Medulla oblongata (tissue), 1 donor: ENCODE measurements around the gene PDXK.
A peak's percentile ranks its signal among the peaks of the same experiment; 100 is the strongest.

Experiments
- DNase-seq: peaks from one replicate; pipeline ENCODE4 v3.0.0-alpha.2; 2015; ENCODE audit errors: extremely low spot score

Gene PDXK

DNA sequence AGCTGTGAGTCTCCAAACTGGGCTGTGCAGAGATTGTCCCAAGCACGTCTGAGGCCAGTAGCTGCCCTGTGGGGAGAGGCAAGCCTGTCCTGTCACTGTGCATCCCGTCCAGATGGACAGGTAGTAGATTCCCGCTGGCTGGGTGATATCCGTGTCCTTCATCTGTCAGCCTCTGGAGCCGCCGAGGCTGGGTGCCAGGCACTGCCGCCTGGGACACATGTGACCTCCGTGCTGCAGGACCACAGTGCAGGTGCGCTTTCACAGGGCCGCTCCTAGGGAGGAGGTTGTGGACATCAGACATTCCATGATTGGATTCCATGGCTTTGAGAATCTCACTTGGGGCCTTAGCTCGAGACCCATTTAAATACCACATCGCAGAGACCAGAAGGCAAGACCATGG lies 4.7 kb downstream of the PDXK start:
- no peak for DNase-seq

- no peak for DNase-seq
These were observed 8.0 kb downstream of the PDXK start for GRCh38 chr21:43726686-43727518.

- peak; percentile 56 for DNase-seq
These were observed 8.7 kb downstream of the PDXK start for GRCh38 chr21:43727519-43728153.

DNA sequence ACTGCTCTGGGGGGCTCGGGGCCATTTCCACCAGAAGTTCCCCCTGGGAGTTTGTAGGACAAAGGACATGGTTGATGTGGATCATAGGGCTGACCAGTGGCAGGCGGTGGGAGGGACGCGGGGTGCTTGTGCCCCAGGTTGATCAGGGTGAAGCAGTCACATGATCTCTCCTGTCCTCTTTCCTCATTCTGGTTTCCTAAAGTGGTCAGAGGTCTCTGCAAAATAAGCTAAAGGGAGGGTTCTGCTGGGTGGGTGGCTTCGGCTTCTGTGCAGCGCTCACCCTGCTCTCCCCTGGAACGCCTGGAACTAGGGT lies 9.2 kb downstream of the PDXK start:
- no peak for DNase-seq

- DNase-seq = peak; percentile 94
These were observed 9.8 kb downstream of the PDXK start for GRCh38 chr21:43728467-43729390.

DNA sequence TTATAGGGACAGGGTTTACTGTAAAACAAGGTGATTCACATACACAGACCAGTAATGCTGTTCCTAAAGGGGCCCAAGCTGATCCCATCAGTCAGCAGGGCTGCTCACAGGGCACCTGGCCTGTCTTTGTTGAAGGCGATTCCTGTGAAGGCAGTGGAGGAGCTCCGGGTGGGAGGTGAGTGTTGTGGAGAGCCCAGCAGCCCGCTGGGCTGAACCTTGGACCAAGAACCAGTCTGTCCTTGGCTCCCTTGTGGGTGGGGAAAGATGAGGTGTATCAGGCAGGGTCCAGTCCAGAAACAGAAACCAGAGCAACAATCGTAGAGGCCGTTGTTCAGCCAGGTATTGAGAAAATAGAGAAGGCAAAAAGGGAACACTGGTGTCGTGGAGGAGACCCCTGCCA lies 12.5 kb downstream of the PDXK start:
- no peak for DNase-seq

DNA sequence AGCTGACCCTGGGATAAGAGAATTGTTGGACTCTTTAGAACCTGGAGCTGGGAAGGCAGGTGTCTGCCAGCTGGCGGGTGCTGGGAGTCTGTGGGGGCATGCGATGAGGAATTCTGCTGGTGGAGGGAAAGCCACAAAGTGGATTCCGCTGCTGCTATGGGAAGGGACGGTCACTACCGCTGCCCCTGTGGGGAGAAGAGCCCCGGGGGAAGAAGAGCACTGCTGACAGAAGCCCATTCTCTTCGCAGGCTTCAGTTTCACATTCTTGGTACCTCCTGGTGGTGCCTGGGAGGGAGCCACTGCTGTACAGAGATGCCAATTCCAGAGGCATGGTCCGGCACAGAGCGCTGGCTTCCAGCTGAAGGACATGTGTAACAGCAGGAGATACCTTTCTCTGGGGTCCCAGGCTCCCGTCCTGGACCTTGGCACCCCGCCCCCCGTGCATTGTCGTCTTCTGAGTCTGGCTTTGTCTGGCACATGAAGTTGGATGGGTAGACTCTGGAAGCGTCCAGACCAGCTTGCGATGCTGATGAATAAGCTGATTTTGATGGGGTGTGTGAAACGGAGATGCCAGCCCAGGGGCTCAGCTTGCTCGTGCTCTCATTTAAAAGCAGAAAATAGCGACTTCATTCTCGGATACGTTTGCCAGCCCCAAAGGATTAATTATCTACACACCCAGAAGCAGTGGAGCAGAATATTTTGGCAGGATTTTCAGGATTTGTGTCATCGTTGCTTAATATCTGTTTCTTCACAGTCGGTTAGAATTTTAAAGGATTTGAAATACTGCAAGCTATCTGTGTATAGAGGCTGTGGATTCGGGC lies 13.2 kb downstream of the PDXK start:
- peak; percentile 63 for DNase-seq

DNA sequence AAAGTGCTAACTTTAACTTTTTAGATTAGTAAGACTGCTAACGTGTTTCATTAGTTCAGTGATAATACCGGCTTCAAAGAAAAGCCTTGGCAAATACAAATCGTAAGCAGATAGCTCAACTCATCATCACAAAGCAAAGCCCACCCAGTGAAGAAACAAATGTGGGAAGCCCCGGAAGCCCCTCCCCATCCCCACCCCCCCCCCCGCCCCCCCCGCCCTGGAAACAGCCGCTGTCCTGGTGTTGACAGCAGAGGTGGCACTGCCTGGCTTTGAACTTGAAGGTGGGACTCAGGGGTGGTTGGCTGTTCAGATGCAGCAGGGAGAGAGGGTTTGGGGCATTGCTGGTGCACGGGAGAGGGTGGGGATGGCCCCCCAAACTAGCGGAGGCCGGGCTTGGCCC lies 14.1 kb downstream of the PDXK start:
- no peak for DNase-seq

DNA sequence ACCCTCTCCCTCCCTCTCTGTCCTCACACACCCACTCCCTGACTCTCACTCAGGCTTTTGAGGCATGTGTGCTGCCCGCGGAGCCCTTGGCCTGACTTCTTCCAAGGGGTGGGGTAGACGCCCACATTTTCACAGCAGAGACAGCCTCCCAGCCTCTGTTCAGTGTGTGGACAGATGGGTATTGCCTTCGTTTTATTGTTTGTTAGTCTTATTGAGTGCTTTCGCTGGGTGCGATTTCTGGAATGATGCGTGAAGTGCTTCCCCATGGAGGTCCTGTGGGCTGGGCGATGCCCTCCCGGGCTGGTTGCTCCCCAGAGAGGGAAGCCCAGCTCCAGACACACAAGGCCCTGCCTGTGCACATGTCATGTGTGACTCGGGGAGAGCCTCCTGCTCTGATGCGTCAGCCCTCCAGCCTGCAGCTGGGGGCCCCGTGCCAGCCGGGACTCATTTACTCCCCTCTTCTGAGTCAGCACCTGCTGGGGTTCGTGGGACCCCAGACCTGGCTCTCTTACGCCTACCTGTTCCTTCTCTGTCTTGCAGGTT lies 14.7 kb downstream of the PDXK start:
- DNase-seq = peak; percentile 44

GRCh38 chr21:43734131-43734927 lies 15.4 kb downstream of the PDXK start:
- no peak for DNase-seq

DNA sequence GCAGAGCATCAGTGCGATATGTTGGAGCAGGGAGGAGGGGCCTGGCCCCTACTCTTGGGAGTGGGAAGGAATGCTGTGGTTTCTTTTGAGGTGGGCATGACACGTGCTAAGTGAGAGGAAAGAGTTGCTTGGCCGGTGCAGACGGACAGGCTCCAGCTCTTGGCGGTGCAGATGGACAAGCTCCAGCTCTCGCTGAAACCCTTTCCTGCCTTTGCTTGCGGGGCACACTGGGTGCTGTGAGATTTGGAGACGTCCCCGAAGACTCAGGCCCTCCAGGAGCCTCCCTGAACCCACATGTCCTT lies 15.9 kb downstream of the PDXK start:
- no peak for DNase-seq

GRCh38 chr21:43735236-43736091 lies 16.5 kb downstream of the PDXK start:
- no peak for DNase-seq

DNA sequence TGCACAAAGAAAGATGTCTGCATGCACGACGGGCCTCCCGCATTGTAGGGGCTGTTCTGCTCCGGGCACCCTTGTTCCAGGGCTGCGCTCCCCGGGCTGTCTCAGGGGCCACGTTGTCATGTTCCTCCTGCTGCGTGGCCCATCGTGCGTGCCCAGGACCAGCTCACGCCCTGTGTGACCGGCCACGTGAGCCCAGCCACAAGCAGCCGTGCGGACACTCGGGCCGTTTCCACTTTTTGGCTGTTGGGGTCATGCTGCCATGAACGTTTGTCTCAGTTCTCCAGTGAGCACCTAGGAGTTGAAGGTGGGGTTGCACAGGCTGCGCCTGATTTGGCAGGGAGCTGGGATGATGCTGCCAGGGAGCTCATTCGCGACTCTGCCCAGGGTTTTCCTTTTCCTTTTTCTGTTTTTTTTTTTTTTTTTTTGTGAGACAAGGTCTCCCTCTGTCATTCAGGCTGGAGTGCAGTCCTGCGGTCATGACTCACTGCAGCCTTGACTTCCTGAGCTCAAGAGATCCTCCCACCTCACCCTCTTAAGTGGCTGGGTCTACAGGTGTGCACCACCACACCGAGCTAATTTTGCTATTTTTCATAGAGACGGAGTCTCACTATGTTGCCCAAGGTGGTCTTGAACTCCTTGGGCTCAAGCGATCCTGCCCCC lies 17.4 kb downstream of the PDXK start:
- DNase-seq = no peak

DNA sequence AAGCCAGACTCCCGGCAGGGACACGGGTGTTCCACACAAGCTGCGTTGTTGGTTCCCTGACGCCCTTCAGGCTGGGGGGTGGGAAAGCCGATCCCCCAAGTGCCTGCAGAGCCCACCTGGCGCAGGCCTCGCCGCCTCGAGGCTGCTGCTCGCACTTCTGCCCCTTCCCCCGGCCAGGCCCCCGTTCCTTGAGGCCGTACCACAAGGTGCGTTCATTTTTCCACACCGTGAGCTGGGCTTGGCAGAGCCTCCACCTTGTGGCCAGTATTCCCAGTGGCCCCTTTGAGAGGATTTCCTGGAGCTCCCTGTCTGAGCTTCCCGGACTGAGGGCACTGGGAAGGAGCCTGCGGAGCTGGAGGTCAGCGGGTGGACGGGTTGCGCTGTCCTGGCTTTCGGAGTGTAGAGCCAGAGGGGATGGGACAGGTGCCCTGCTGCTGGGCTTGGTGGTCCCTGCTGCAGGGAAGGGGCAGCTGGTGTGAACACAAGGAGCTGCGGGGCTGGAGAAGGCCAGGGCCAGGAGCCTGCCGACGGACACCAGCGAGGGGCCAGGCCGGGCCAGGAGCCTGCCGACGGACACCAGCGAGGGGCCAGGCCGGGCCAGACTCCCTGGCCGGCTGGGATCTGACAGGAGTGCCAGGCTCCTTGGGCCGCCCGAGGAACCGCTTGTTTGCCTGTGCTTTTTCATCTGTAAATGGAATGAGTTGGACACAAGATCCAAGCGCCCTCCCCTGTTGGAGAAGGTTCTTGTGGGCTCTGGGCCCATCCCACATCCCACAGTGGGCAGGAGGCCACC lies 18.4 kb downstream of the PDXK start:
- DNase-seq = no peak

- DNase-seq = no peak
These were observed 20.9 kb downstream of the PDXK start for GRCh38 chr21:43739621-43740435.

DNA sequence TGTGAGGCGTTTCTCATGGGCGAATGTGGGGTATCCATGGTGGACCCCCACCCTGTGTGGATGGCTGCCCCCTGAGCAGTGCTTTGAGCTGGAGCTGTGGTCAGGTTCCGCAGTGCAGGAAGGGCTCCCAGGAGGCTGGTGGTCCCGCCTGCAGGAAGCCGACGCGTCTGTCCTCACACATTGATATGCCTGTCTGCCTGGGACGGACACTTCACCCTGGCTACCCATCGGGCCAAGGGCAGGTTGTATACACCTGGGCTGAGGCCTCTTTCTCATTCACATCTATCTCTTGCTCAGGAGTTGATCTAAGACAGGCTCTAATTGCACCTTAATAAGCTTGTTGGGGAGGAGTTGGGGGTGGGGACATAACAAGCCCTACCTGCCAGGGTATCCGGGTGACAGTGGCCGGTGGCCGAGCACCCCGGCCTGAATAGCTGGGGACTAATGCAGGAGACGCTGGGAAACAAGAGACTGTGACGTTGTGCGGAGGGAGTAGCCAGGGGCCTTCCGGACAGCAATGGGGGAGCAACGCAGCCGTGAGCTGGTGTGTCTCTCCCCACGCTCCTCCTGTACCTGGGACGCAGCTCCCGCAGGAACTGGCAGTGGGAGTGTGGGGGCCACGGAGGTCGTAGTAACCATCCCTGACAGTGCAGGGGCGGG lies 21.7 kb downstream of the PDXK start:
- DNase-seq = peak; percentile 82
